Gastrocnemius medialis (tissue), 4 donors: Measurements from ENCODE around the gene CLRN1.

Experiments used
- POLR2A ChIP-seq, 2 donors: fragments of 450-650 bp; IDR thresholded peaks; one replicate each; pipeline ENCODE4 v1.6.1; 2017; ENCODE audit warnings: antibody characterized with exemption in 2 of 2, mild to moderate bottlenecking in 2 of 2, moderate library complexity in 2 of 2
- TF ChIP-seq, protein P1 (sequence below), 5 experiments: fragments of 450-650 bp in 3 of 5; fragments of 200-600 bp in 2 of 5; sonication (generic) in 2 of 5; IDR thresholded peaks in 4 of 5; conservative IDR thresholded peaks in 1 of 5; 1 replicate in 4 of 5; 2 replicates in 1 of 5; pipeline ENCODE4 v1.5.1; 2016 to 2019; ENCODE audit warnings: antibody characterized with exemption in 5 of 5, mild to moderate bottlenecking in 3 of 5, moderate library complexity in 3 of 5

DNA sequence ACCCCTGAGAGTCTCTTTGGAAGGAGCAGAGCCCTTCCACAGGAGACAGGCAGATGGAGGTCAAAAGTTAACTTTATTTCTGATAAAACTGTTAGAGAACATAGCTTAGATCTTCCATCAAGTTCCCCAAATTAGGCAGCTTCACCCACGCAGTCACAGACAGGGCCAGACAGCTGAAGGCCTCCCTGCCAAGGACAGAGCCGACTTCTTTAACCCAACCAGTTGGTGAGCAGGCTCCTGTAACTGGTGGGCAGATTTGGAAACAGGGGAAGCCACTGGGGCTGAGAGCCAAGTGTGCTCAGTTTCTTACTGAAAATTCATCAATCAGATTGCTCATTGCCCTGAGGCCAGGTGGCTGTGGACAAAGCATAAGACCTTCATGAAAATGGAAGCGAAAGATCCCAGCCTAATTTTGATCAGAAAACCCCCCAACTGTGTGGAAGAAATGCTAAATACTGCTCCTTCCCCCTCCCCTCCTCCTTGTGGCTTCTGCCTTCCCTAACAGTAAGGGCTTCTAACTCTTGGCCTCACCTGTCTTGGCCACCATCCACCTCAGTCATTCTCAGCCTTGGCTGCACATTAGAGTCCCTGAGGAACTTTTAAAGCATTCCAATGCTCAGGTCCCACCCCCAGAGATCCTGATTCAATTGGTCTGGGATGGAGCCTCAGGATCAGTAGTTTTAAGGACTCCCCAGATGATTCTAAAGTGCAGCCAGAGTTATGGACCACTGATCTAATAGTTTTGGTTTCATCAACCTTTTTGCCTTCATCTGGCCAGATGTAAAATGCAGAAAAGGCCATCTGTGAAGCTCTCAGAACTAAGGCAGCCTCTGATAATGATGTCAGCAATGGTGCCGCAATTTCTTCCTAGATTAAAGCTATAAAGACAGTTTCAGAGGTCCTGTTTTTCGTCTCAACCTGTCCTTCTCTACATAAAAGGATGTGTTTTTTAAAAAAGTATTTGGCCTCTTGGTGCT lies 11.5 kb downstream of the CLRN1 start:
- TF ChIP-seq, protein P1, sequence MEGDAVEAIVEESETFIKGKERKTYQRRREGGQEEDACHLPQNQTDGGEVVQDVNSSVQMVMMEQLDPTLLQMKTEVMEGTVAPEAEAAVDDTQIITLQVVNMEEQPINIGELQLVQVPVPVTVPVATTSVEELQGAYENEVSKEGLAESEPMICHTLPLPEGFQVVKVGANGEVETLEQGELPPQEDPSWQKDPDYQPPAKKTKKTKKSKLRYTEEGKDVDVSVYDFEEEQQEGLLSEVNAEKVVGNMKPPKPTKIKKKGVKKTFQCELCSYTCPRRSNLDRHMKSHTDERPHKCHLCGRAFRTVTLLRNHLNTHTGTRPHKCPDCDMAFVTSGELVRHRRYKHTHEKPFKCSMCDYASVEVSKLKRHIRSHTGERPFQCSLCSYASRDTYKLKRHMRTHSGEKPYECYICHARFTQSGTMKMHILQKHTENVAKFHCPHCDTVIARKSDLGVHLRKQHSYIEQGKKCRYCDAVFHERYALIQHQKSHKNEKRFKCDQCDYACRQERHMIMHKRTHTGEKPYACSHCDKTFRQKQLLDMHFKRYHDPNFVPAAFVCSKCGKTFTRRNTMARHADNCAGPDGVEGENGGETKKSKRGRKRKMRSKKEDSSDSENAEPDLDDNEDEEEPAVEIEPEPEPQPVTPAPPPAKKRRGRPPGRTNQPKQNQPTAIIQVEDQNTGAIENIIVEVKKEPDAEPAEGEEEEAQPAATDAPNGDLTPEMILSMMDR (IDR thresholded peaks at IDR 0.05 in 4 of 5, conservative IDR thresholded peaks at IDR 0.05 in 1 of 5): no peak
- no peak for TF ChIP-seq POLR2A (IDR thresholded peaks at IDR 0.05)
